ENCODE results near the gene CNTN6.
"Not testable (repeated sequence)": the region's sequence is repeated elsewhere in the genome, so short reads cannot be mapped to it uniquely, and the experiment has no call there.

The CNTN6 gene

DNA sequence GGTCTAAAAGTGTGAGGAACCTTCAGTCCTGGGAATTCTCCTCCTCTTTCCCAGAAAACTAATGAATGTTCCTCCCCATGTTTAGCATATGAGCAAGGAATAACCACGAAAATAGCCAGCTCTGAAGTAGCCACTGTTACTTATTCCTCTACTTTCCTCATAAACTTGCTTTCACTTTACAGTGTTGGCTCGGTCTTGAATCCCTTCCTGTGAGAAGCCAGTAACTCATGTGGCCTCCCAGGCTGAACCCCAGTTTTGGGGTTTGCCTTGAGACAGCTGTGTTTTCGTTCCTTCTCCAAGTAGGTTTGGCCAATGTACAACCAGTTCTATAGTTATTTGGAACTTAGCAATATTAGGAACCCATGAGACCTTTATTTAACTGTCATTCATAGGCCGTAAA is 195.0 kb downstream of the CNTN6 start:
- DNase-seq (ENCODE audit: low read depth in 2 of 2), result no peak

DNA sequence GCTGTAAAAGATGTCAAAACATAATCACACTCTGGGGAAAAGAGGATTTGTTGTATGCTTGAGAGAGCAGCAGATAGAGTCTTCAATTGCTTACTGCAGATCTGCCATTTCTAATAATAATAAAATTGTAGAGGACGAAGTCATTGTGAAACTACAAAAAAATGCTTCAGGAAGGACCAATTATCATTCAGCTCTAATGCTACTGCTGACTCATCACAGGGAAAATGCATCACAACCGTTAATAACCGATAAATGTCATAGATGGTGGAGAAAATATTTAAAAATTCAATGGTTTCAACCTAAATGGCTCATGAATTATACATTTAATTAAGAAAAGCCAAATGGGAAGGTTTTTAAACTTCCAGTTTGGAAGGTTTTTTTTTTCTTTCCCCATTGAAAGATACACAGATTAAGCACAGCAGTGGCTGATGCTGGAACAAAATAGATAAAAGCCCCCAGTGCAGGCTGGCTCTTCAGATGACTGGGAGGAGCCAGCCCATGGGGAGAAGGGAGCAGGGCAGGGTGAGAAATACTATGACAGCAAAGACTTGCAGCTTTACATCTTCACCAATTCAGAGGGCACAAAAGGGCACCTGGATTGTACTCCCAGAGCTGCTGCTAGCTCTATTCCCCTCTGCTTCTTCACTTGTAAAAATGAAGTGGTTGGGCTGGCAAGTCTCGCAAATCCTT is 196.1 kb downstream of the CNTN6 start:
- DNase-seq (ENCODE audit: low read depth in 2 of 2), result no peak

DNA sequence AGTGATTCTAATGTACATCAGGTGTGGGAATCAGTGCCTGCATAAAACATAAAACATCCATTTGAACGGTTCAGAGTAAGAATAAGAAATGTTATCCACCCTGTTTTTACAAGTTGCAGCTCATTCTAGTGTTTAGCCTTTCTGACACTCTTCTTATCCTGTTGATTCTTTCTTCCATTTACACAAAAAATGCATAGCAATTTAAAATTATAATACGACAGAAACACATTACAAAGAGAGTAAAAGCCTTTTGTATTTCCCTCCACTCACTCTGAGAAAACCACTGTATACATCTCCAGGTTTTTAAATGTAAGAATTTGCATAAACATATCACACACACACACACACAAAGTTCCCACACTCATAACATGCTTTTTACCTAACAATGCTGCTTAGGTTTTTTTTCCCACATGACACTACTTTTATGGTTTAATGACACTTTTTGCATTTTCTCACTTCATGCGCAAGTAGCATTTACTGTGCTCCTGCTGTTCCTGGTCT is 199.8 kb downstream of the CNTN6 start:
- DNase-seq (ENCODE audit: low read depth in 2 of 2), result no peak

DNA sequence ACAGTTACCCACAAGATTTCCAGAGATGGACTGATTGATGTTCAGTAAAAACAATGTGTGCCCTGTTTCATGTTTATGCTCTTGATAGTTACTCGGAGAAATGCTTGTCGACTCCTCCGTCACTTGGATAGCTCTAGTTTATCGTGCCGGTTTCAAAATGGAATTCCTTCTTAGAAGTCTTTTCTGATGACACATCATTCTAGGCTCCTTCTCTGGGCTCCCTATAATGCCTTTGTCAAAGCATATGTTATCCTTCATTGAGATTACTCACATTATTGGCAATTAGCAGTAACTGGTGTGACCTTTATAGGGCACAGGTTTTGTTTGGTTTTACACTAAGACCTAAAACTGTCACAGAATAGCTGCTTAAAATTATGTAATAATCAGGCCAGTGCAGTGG is 201.8 kb downstream of the CNTN6 start:
- DNase-seq (ENCODE audit: low read depth in 2 of 2), result no peak

DNA sequence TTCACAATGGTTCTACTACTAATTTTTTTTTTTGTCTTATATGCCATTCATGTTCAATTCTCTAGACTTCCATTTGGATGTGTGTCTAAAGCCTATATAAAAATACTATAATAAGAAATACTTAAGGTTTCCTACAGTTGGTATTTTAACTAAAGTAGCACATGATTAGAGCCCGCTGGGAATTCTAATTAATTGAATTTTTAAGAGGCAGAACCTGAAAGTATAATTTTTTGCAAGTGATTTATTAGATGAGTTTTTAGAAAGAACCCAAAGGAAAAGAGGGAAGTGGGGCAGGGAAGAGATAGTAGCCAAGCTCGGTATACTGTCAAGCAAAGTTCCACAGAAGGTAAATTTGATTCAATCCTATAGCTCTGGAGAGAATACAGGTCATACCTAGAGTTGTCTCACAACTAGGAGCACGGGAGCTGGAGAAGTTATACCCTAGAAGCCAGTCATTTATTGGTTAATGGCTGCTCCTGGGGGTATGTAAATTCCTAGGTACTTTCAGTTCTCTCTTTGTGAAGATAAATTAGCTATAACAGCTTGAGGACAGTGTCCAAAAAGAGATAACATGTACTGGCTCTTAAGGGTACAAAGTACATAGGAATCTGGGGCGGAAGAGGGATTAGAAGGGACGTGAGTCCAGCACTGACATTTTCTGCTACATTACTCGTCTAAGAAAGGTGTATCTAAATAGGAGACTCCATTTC is 225.6 kb downstream of the CNTN6 start:
- no peak for DNase-seq (ENCODE audit: low read depth in 2 of 2)

DNA sequence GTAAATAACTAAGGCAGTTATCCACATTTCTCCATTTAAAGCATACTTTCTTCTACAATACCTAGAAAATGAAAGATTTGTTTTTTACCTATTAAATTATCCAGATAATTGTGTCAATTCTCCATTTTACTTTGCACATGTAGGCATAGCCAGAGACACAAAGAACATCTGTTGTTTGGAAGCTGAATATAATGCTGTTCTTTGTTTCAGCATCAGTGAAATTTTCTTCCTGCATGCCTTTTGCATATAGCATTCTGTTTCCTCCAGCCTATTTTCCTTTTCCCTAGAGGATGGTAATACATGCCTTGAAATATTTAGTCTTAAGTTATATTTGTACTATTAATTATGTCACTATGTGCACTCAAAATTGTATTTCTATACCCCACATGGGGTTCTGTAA is 233.7 kb downstream of the CNTN6 start:
- no peak for DNase-seq (ENCODE audit: low read depth in 2 of 2)

DNA sequence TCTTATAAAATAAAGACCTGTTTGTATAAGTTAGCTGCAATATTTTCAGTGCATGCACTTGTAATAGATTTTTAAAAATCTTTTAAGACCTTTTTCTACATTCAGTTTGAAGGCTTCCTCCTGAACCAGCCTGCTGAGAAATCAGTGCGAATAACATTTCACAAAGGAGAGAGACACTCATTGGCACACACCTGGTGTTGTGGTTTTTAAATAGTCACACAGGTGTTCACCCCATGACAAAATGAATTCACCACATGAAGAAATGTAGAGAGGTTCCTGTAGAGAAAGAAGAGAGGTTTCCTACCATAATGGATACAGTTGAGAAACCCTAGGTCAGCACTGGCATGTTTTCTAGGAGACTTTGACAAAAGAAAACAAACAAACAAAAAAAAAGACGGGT is 237.3 kb downstream of the CNTN6 start:
- DNase-seq (ENCODE audit: low read depth in 2 of 2), result no peak

DNA sequence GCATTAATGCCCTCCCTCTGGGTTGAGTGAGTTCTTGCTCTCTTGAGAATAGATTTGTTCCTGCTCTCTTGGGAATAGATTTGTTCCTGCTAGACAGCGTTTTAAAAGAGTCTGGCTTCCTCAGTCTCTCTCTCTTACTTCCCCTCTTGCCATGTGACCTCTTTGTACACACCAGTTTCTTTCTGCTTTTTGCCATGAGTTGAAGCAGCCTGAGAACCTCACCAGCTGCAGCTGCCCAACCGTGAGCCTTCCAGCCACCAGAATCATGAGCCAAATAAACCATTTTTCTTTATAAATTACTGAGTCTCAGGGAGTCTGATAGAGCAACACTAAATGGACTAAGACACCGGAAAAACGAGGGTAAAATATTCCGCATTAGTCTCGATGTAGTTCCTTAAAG is 253.6 kb downstream of the CNTN6 start:
- DNase-seq (ENCODE audit: low read depth in 2 of 2), result no peak

DNA sequence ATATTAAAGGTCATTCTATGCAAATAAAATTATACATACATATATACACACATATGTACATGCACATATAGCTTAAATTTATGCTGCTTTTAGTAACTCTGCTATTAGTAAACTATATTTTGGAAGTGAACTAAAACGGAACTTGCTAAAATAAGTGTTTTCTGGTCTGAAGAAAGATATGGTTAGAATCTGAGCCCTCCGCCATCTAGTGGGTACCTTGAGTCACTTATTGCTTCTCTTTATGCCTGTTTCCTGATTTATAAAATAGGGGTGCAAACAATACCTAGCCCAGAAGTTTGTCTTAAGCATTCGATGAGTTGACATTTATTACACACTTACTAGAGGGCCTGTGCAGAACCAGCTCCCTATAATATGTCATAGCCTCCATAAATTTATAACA is 255.7 kb downstream of the CNTN6 start:
- no peak for DNase-seq (ENCODE audit: low read depth in 2 of 2)

DNA sequence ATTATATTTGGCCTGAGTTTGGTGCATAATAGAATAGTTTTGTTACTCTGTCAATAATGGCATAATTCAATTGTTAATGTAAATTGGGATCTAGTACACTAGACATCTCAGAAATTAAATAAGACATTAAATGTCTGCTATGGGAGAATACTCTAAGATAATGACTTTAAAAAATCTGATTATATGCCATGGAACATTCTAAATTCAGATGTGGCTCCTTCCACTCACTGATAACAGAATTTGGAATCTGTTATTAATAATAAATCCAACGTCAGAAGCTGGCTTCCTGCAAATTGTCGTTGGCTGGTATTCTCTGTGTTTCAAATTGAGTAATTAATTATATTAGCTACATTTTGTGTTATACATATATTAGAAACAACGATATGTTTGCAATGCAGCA is 258.1 kb downstream of the CNTN6 start:
- DNase-seq (ENCODE audit: low read depth in 2 of 2), result no peak

DNA sequence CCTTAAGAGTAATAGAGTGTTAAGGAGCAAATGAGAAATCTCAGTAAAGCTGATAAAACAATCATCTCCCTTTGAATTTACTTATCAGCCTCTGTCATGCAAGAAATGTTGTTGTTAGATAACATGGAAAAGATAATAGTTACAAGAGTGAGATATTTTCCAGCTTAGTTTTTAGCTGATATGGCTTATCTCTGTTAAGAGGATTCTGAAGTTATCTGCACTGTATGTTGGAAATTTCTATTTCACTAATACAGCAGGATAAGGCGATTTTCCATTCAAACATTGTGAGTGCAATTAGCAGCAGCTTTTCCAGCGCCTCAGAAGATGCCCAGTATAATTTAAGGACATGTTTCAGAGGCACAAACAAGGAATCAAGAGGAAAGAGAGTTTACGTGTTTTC is 262.9 kb downstream of the CNTN6 start:
- no peak for DNase-seq (ENCODE audit: low read depth in 2 of 2)

DNA sequence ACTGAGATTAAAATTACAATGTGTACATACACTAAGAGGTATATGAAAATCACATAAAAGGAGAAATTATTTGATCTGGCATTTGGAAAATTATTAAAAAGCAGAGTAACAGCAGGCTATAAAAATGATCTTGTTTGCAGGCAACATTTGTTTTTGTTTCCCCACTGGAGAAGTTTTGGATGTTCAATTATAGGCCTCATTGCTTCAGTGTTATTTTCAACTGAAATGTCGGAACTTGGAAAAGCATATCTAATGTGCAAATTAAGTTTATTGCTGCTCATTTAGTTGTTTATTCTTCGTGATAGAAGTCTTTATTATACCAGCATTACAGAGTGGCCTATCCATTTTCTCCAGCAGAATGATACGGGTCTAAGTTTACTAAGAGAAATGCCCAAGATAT is 263.3 kb downstream of the CNTN6 start:
- no peak for DNase-seq (ENCODE audit: low read depth in 2 of 2)

DNA sequence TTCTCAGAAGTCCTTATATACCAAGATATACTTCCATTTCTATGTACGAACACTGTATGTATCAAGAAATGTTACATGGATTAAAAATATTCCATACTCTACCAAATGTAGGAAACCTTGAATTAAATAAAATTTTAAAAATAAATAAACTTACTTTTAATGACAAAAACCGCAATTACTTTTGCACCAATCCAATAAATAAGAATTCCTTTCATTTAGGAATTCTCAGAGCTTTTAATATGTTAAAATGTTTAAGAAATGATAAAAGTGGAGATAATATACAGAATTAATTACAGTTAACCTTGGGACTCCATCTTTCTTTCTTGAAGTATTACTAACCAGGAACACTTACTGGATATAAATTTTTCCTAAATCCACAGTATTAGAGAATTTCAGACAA is 272.7 kb downstream of the CNTN6 start:
- no peak for DNase-seq (ENCODE audit: low read depth in 2 of 2)

DNA sequence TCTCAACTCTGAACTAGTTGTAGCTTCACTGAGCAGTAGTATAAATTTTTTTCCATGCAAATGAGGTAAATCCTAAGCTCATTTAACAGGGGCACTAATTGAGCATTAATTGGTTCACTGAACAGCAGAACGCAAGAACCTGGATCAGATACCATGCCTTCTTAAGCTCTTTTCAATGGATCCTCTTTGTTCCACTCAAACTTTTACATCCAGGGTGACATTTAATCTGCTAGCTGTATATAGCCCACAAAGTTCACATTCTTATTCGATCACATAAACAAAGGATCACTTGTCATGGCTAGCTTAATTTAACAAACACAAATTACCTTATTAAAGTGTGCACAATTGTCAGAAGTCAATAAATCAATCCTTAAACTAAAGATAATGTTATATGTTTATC is 281.6 kb downstream of the CNTN6 start:
- no peak for DNase-seq (ENCODE audit: low read depth in 2 of 2)

DNA sequence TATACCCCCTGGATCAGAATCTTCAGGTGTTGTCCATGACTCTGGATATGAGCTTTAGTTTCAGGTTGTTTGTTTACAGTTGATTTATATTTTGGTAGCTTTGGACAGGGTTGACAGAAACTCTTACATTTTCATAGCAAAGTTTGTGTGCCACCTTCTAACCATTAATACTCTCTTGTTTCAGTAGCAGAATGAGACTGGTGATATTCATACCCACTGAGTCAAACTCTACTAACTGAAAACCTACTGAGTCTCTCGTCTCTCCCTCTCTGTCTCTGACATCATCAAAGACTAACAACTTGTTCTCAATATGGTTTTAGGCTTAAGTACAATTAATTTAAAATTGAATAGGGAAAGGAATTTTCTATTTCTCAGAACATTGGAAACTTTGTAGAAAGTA is 282.3 kb downstream of the CNTN6 start:
- no peak for DNase-seq (ENCODE audit: low read depth in 2 of 2)

DNA sequence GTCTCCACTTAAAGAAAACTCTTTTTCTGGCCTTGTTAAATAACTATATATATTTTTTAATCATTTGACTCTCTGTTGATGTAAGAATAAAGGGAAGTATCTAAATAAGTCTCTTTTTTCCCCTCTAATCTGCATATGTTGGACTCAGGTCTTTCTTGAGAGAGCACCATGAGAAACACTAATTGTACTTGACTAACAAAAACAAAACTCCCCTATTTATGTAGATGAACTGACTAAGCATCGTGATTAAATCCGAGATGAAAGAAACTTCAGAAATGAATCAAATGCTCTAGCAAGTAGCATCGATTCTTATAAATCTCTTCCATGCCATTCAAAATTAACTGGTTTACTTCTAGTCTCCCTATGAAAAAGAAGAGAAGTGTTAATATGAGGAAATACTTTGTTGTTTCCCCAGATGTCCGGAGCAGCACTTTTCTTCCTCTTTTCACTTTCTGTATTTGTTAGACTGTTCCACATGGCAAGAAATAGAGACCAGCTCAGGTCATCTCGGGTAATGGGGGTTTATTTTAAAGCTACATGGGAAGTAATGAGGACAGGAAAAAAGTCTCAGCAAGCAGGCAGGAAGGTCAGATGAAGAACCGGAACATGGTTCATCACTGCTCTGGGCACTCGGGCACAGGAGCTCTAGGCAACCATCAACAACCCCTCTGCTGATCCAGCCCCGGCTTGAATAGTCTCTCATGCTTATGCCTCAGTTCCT is 288.3 kb downstream of the CNTN6 start:
- DNase-seq (ENCODE audit: low read depth in 2 of 2), result no peak

DNA sequence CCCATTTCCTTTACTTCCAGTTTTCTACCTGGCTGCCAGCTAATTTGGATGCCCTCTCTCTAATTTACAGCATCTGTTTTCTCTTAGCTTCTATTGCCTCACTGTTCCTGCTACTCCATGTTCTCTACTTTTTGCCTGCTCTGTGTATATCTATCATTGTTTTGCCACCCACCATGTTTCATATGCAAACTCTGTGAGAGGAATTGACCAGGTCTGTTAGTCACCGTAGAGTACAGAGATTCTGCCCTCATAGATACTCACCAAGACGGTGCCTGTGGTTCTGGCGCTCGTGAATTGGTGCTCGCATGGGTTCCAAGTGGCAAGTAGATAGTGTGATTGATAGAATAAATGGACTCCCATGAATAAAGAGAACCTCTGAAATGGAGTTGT is 288.8 kb downstream of the CNTN6 start:
- DNase-seq (ENCODE audit: low read depth in 2 of 2), result no peak

DNA sequence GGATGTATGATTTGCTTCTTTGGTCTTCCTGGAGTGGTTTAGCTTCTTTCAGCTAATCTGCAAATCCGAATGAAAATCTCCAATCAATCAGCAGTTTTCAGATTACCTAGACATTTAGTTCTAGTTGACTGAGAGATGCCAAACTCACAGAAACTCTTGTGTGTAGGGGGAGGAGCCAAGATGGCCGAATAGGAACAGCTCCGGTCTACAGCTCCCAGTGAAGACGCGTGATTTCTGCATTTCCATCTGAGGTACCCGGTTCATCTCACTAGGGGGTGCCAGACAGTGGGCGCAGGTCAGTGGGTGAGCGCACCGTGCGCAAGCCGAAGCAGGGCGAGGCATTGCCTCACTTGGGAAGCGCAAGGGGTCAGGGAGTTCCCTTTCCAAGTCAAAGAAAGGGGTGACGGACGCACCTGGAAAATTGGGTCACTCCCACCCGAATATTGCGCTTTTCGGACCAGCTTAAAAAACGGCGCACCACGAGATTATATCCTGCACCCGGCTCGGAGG is 294.6 kb downstream of the CNTN6 start:
- not testable (repeated sequence) for DNase-seq (ENCODE audit: low read depth in 2 of 2)

DNA sequence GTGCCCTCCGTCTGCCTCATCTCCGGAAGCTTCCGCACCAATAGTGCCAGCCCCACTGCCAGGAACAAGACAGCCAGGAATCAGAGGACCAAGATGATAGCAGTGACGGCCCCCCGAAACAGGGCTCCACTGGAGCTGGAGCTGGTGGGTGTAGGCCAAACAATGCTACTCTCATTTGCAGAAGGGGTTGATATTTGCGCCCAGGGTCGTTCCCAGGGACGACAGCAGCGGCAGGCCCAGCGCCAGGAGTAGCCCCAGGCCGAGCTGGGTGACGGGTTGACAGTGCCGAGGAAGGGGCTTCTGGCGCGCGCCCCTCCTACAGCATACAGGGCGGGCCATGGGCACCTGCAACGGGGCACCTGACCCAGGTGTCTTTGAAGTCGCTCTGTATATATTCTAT is 301.4 kb downstream of the CNTN6 start:
- no peak for DNase-seq (ENCODE audit: low read depth in 2 of 2)

DNA sequence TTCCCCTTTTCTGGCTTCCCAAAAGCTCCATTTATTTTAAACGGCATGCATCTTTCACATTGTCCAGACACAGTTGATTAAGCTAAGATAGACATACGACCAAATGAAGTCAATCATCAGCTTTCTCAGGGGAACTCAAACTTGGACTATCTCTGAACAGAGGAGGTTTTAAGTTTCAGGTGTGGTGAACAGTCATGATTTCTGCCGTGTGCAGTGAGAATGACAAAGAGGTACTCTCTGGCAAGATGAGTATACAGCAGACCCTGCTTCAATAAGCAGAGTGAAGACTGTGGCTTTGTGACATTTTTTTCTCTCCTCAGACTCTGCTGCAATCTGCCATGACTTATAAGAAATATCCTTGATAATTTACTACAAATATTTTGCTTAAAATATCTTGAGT is 307.7 kb downstream of the CNTN6 start:
- DNase-seq (ENCODE audit: low read depth in 2 of 2), result no peak

DNA sequence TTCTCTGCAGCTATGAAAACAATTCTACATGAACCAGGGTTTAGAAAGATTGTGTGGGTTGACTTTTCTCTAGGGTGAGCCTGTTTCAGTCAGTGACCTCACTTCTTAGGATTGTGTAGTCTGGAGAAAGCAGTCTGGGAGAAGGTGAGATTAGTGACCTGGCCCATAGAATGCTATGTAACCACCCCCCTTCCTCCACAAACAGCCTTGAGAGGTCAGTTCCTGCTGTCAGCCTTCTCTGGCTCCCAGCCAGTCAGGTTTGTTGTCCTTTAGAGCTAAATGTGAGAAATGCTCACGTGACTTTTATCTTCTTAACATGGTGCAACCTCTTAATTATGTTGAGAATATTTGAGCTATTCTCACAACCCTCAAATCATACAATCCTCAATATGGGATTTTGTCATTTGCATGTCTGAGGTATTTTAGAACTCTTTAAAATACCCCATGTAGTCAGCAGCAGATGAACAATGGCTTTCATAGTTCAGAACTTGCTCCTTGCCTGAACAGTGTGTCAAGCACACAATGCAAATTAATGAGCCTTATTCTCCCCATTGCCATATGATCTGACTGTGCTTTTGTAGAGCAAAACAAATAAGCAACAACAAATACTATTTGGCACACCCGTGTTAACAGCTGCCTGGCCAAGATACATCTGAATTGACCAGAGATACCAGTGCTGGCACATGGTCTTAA is 311.6 kb downstream of the CNTN6 start:
- DNase-seq (ENCODE audit: low read depth in 2 of 2), result no peak

DNA sequence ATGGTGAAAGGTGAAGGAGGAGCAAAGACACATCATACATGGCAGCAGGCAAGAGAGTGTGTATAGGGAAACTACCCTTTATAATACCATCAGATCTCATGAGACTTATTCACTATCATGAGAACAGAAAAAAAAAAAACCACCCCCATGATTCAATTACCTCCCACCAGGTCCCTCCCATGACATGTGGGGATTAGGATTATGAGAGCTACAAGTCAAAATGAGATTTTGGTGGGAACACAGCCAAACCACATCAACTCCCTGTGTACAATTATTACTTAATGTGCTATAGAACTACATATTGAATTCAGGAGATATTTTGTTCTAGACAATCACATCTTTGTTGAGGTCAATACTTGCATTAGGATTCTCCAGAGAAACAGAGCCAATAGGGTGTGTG is 313.4 kb downstream of the CNTN6 start:
- no peak for DNase-seq (ENCODE audit: low read depth in 2 of 2)

Data from stimulated activated CD8-positive, alpha-beta memory T cell treated with anti-CD3 and anti-CD28 coated beads, Interleukin-15, amount 100 ng/mL, for 48 hours (primary cell).